Hepatocyte (in vitro differentiated cells): Measurements from ENCODE around the gene IL22. TPM values are rescaled to one million over a fixed set of nuclear protein-coding genes. Genes with fewer than 3 reads are reported as not detected.

Experiments used
- DNase-seq: peaks from one replicate; pipeline ENCODE4 v3.0.0-alpha.2; 2016; ENCODE audit warnings: low spot score
- H2AFZ ChIP-seq: fragments of 200-600 bp; sonication (generic); 2 replicates; pipeline ENCODE4 v1.6.0; 2016; ENCODE audit warnings: antibody characterized with exemption, mild to moderate bottlenecking
- H3K27ac ChIP-seq: fragments of 200-600 bp; sonication (generic); 2 replicates; pipeline ENCODE4 v1.5.1; 2016; ENCODE audit warnings: mild to moderate bottlenecking
- H3K27me3 ChIP-seq: fragments of 200-600 bp; sonication (generic); 2 replicates; pipeline ENCODE4 v1.6.1; 2016
- H3K36me3 ChIP-seq: fragments of 200-600 bp; sonication (generic); replicated peaks from 2 replicates; pipeline ENCODE4 v1.5.1; 2016; ENCODE audit warnings: low read depth; ENCODE audit not compliant: insufficient read depth
- H3K4me1 ChIP-seq: fragments of 200-600 bp; sonication (generic); 2 replicates; pipeline ENCODE4 v1.5.1; 2016; ENCODE audit warnings: mild to moderate bottlenecking, moderate library complexity; ENCODE audit not compliant: insufficient read depth
- H3K4me2 ChIP-seq: fragments of 200-600 bp; sonication (generic); 2 replicates; pipeline ENCODE4 v1.6.0; 2016
- H3K4me3 ChIP-seq: fragments of 200-600 bp; sonication (generic); 2 replicates; pipeline ENCODE4 v1.5.1; 2016; ENCODE audit warnings: mild to moderate bottlenecking
- H3K79me2 ChIP-seq: fragments of 200-600 bp; sonication (generic); 2 replicates; pipeline ENCODE4 v1.6.0; 2017; ENCODE audit warnings: mild to moderate bottlenecking
- H3K9me2 ChIP-seq: fragments of 200-600 bp; sonication (generic); replicated peaks from 2 replicates; pipeline ENCODE4 v1.6.0; 2017; ENCODE audit warnings: mild to moderate bottlenecking; ENCODE audit not compliant: insufficient read depth
- H3K9me3 ChIP-seq: fragments of 200-600 bp; sonication (generic); 2 replicates; pipeline ENCODE4 v1.5.1; 2016; ENCODE audit warnings: low read depth, mild to moderate bottlenecking
- H4K20me1 ChIP-seq: fragments of 200-600 bp; sonication (generic); 2 replicates; pipeline ENCODE4 v1.6.0; 2016; ENCODE audit warnings: mild to moderate bottlenecking; ENCODE audit not compliant: insufficient read depth, poor library complexity, severe bottlenecking
- CTCF ChIP-seq: fragments of 200-600 bp; sonication (generic); IDR thresholded peaks from 2 replicates; pipeline ENCODE4 v1.5.1; 2016; ENCODE audit warnings: antibody characterized with exemption, mild to moderate bottlenecking; ENCODE audit not compliant: poor library complexity
- EZH2 ChIP-seq: fragments of 200-600 bp; sonication (generic); IDR thresholded peaks from 2 replicates; pipeline ENCODE4 v1.6.1; 2016; ENCODE audit warnings: antibody characterized with exemption, mild to moderate bottlenecking, borderline replicate concordance
- EZH2phosphoT487 ChIP-seq: fragments of 200-600 bp; sonication (generic); IDR thresholded peaks from one replicate; pipeline ENCODE4 v1.6.1; 2018; ENCODE audit warnings: antibody characterized with exemption, mild to moderate bottlenecking, low read depth, moderate library complexity; ENCODE audit not compliant: unreplicated experiment, severe bottlenecking
- WGBS: methylation state at CpG from one replicate; pipeline ENCODE4 v1.1.6; 2016; ENCODE audit warnings: low lambda C conversion rate; ENCODE audit errors: missing lambda C conversion rate; 5-methylcytosine and 5-hydroxymethylcytosine counted together
- polyA plus RNA-seq: library from polyadenylated mRNA; unstranded; fragments of >200 nt; fragmentation: Nextera tagmentation; extraction: Ambion mirVana; gene quantifications from 2 replicates; pipeline ENCODE4 v1.2.1, GENCODE V29; 2016
- total RNA-seq: library from RNA; depleted of rRNA; stranded (reverse); fragments of >200 nt; gene quantifications from 2 replicates; pipeline ENCODE4 v1.2.3, GENCODE V29; 2014

Gene IL22
- total and polyA plus RNA-seq, 2 experiments from 2014 or later: not detected

- Histone ChIP-seq H3K9me2 (no peaks in the 10 kb centered on the region), H2AFZ (no peak overlapping the region), H3K9me3 (no peaks in the 10 kb centered on the region), H3K79me2 (no peaks in the 10 kb centered on the region), H3K4me1 (peaks cover 7% of the 10 kb centered on the region), H3K27me3 (no peaks in the 10 kb centered on the region), H3K36me3 (no peaks in the 10 kb centered on the region), H3K27ac (no peak overlapping the region), H3K4me3 (no peak overlapping the region), H3K4me2 (no peak overlapping the region), H4K20me1 (no peaks in the 10 kb centered on the region)
- WGBS: 74% methylated on average over 2 of the region's 2 CpGs
- no peak for TF ChIP-seq EZH2
- peak; percentile 10 for TF ChIP-seq CTCF
- DNase-seq: no peak
Measured at GRCh38 chr12:68237078-68237477, 16.3 kb downstream of the IL22 start.

GRCh38 chr12:68236421-68237059, 16.9 kb downstream of the IL22 start:
- peak overlapping the region; percentile 41 for H3K4me2 ChIP-seq
- H3K79me2 ChIP-seq: no peaks in the 10 kb centered on the region
- H3K9me2 ChIP-seq: no peaks in the 10 kb centered on the region
- DNase-seq: no peak
- no peak overlapping the region for H3K4me3 ChIP-seq
- TF ChIP-seq EZH2phosphoT487: no peak
- TF ChIP-seq EZH2: no peak
- TF ChIP-seq CTCF: no peak
- no peak overlapping the region for H2AFZ ChIP-seq
- H3K27ac ChIP-seq: no peak overlapping the region
- H3K27me3 ChIP-seq: no peaks in the 10 kb centered on the region
- H3K4me1 ChIP-seq: peaks cover 7% of the 10 kb centered on the region
- no peaks in the 10 kb centered on the region for H4K20me1 ChIP-seq
- no peaks in the 10 kb centered on the region for H3K9me3 ChIP-seq
- 87% methylated on average over 8 of the region's 8 CpGs for whole genome bisulfite sequencing
- no peaks in the 10 kb centered on the region for H3K36me3 ChIP-seq

GRCh38 chr12:68235576-68235975, 17.8 kb downstream of the IL22 start:
- peaks cover 4% of the 10 kb centered on the region for H3K4me1 ChIP-seq
- no peaks in the 10 kb centered on the region for H4K20me1 ChIP-seq
- no peaks in the 10 kb centered on the region for H3K9me3 ChIP-seq
- no peaks in the 10 kb centered on the region for H3K9me2 ChIP-seq
- 49% methylated on average over 2 of the region's 2 CpGs for WGBS
- H3K27me3 ChIP-seq: no peaks in the 10 kb centered on the region
- no peak overlapping the region for H3K4me3 ChIP-seq
- no peak overlapping the region for H3K27ac ChIP-seq
- no peak overlapping the region for H3K4me2 ChIP-seq
- TF ChIP-seq EZH2phosphoT487: no peak
- H2AFZ ChIP-seq: no peak overlapping the region
- no peaks in the 10 kb centered on the region for H3K79me2 ChIP-seq
- DNase-seq: no peak
- H3K36me3 ChIP-seq: no peaks in the 10 kb centered on the region

- H4K20me1 ChIP-seq: no peaks in the 10 kb centered on the region
- no peaks in the 10 kb centered on the region for H3K79me2 ChIP-seq
- no peaks in the 10 kb centered on the region for H3K9me3 ChIP-seq
- no peak overlapping the region for H3K4me2 ChIP-seq
- no peaks in the 10 kb centered on the region for H3K27me3 ChIP-seq
- H3K4me1 ChIP-seq: no peaks in the 10 kb centered on the region
- no peaks in the 10 kb centered on the region for H3K36me3 ChIP-seq
- H3K9me2 ChIP-seq: no peaks in the 10 kb centered on the region
- no peak overlapping the region for H2AFZ ChIP-seq
- no peak for TF ChIP-seq EZH2
- no peak for DNase-seq
- H3K4me3 ChIP-seq: no peak overlapping the region
- WGBS: 86% methylated on average over 2 of the region's 2 CpGs
- H3K27ac ChIP-seq: no peak overlapping the region
Measured at GRCh38 chr12:68234140-68234539, 19.3 kb downstream of the IL22 start.
